Erythroblast (primary cell): Measurements from ENCODE around the gene RPP25.

ENCODE experiments used
- GATA1 ChIP-seq: IDR thresholded peaks from 2 replicates; pipeline ENCODE4 v1.6.1; 2011; ENCODE audit warnings: low read depth, mild to moderate bottlenecking, control low read depth, low read length, moderate library complexity
- POLR2A ChIP-seq: IDR thresholded peaks from 2 replicates; pipeline ENCODE4 v1.6.1; 2011; ENCODE audit warnings: mild to moderate bottlenecking, low read length

DNA sequence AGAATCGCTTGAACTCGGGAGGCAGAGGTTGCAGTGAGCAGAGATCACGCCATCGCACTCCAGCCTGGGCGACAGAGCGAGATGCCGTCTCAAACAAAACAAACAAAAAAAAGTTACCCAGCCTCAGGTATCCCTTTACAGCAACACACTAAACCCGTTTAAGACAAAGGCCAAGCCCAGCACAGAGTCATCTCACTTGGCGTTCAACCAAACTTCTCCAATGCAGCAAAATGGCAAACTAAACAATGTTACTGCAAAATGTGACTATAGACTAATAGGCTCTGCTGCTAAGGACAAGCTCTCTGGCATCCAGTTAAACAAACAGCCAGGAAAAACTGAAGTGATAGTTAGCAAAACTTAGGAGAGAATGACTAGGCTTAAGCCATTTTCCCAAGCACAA is 43.5 kb downstream of the RPP25 start:
- TF ChIP-seq POLR2A (no peak), GATA1 (no peak)
